HepG2 (cell line): ENCODE measurements around the gene JAK1. TPM values are rescaled to one million over a fixed set of nuclear protein-coding genes. Genes with fewer than 3 reads are reported as not detected.

Experiments used
- EP300 ChIP-seq, 3 experiments: sonication (generic) in 1 of 3; formaldehyde crosslinking in 1 of 3; IDR thresholded peaks; 2 replicates each; pipeline versions ENCODE4 v1.5.1 to v1.6.1; 2011 to 2020; ENCODE audit warnings: low read depth in 2 of 3, low read length in 2 of 3, borderline replicate concordance in 1 of 3, improper control_type of control experiment in 1 of 3, mild to moderate bottlenecking in 1 of 3, missing genetic modification reagents in 1 of 3, moderate library complexity in 1 of 3
- FOXM1 ChIP-seq: sonication (generic); formaldehyde crosslinking; IDR thresholded peaks from 2 replicates; pipeline ENCODE4 v1.5.0; 2020; ENCODE audit warnings: missing genetic modification reagents
- HES4 ChIP-seq: sonication (generic); formaldehyde crosslinking; IDR thresholded peaks from 2 replicates; pipeline ENCODE4 v1.9.0; 2021; ENCODE audit warnings: mild to moderate bottlenecking, missing genetic modification reagents, borderline replicate concordance
- NFE2L2 ChIP-seq: fragments of 150-350 bp; IDR thresholded peaks from 2 replicates; pipeline ENCODE4 v1.6.1; 2014; ENCODE audit warnings: low read length
- RFXANK ChIP-seq: IDR thresholded peaks from 2 replicates; pipeline ENCODE4 v1.6.1; 2016
- SOX6 ChIP-seq, 2 experiments: fragments of 450-650 bp in 1 of 2; sonication (generic) in 1 of 2; formaldehyde crosslinking in 1 of 2; IDR thresholded peaks; 2 replicates each; pipeline versions ENCODE4 v1.4.0 to v1.6.1; 2017 to 2020; ENCODE audit warnings: antibody characterized with exemption in 1 of 2, mild to moderate bottlenecking in 1 of 2, missing genetic modification reagents in 1 of 2
- SP5 ChIP-seq: IDR thresholded peaks from 2 replicates; pipeline ENCODE4 v1.6.1; 2016; ENCODE audit warnings: low read depth, borderline replicate concordance
- TBX2 ChIP-seq: sonication (generic); formaldehyde crosslinking; IDR thresholded peaks from 2 replicates; pipeline ENCODE4 v1.5.0; 2020; ENCODE audit warnings: missing genetic modification reagents, mild to moderate bottlenecking, borderline replicate concordance
- polyA plus RNA-seq, 8 experiments: library from polyadenylated mRNA; depleted of rRNA in 3 of 8; stranded (reverse) in 7 of 8; unstranded in 1 of 8; fragments of >200 nt; fragmentation: Illumina TruSeq in 4 of 8; extraction: Trizol in 4 of 8; gene quantifications; 2 replicates each; pipeline versions ENCODE4 v1.2.1 to v1.2.3, GENCODE V29; 2011 to 2016; ENCODE audit warnings: low read depth in 4 of 8, missing spikeins in 1 of 8, mixed read lengths in 1 of 8; ENCODE audit not compliant: insufficient read depth in 1 of 8
- total RNA-seq, 5 experiments: library from RNA; depleted of rRNA; stranded (reverse); fragments of >200 nt; fragmentation: Illumina TruSeq; extraction: Trizol; gene quantifications; 2 replicates each; pipeline ENCODE4 v1.2.3, GENCODE V29; 2016; ENCODE audit warnings: low read depth in 1 of 5
- TF ChIP-seq, protein P1 (sequence below): sonication (generic); formaldehyde crosslinking; conservative IDR thresholded peaks from 2 replicates; pipeline ENCODE4 v1.4.0; 2020; ENCODE audit warnings: mild to moderate bottlenecking, missing genetic modification reagents, moderate library complexity
- TF ChIP-seq, protein P2 (sequence below): sonication (generic); formaldehyde crosslinking; IDR thresholded peaks from 2 replicates; pipeline ENCODE4 v1.4.0; 2020; ENCODE audit warnings: missing genetic modification reagents

The JAK1 gene
- total and polyA plus RNA-seq, 2 of the 13 experiments (the other 11 are each of a cell fraction or from before 2014, with no cell fraction given), result 23.9 to 42.4 TPM

- TF ChIP-seq, protein P1, sequence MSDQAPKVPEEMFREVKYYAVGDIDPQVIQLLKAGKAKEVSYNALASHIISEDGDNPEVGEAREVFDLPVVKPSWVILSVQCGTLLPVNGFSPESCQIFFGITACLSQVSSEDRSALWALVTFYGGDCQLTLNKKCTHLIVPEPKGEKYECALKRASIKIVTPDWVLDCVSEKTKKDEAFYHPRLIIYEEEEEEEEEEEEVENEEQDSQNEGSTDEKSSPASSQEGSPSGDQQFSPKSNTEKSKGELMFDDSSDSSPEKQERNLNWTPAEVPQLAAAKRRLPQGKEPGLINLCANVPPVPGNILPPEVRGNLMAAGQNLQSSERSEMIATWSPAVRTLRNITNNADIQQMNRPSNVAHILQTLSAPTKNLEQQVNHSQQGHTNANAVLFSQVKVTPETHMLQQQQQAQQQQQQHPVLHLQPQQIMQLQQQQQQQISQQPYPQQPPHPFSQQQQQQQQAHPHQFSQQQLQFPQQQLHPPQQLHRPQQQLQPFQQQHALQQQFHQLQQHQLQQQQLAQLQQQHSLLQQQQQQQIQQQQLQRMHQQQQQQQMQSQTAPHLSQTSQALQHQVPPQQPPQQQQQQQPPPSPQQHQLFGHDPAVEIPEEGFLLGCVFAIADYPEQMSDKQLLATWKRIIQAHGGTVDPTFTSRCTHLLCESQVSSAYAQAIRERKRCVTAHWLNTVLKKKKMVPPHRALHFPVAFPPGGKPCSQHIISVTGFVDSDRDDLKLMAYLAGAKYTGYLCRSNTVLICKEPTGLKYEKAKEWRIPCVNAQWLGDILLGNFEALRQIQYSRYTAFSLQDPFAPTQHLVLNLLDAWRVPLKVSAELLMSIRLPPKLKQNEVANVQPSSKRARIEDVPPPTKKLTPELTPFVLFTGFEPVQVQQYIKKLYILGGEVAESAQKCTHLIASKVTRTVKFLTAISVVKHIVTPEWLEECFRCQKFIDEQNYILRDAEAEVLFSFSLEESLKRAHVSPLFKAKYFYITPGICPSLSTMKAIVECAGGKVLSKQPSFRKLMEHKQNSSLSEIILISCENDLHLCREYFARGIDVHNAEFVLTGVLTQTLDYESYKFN (CRISPR knock-in tag), result no peak
- TF ChIP-seq HES4 (CRISPR knock-in tag), result no peak
- TF ChIP-seq SOX6 (IDR thresholded peaks at IDR 0.05), result no peak
- 0 out of 2 replicates have a peak, but pooled peaks have one; percentile 33 for TF ChIP-seq SOX6 (CRISPR knock-in tag; IDR thresholded peaks at IDR 0.05)
- TF ChIP-seq EP300 (IDR thresholded peaks at IDR 0.05; ENCODE audit: low read depth in 2 of 2, low read length in 2 of 2), result 0 out of 4 replicates have a peak, but pooled peaks of 1 of the 2 experiments have one; percentile 5
- no peak for TF ChIP-seq EP300 (CRISPR knock-in tag; IDR thresholded peaks at IDR 0.05; ENCODE audit: borderline replicate concordance)
- no peak for TF ChIP-seq FOXM1 (CRISPR knock-in tag)
- TF ChIP-seq TBX2, result peak; percentile 21; the same call in 1 of the 2 replicates
- 0 out of 2 replicates have a peak, but pooled peaks have one; percentile 3 for TF ChIP-seq NFE2L2
- TF ChIP-seq SP5 (CRISPR knock-in tag), result peak; percentile 55; the same call in 1 of the 2 replicates
- TF ChIP-seq RFXANK (CRISPR knock-in tag), result no peak
- TF ChIP-seq, protein P2, sequence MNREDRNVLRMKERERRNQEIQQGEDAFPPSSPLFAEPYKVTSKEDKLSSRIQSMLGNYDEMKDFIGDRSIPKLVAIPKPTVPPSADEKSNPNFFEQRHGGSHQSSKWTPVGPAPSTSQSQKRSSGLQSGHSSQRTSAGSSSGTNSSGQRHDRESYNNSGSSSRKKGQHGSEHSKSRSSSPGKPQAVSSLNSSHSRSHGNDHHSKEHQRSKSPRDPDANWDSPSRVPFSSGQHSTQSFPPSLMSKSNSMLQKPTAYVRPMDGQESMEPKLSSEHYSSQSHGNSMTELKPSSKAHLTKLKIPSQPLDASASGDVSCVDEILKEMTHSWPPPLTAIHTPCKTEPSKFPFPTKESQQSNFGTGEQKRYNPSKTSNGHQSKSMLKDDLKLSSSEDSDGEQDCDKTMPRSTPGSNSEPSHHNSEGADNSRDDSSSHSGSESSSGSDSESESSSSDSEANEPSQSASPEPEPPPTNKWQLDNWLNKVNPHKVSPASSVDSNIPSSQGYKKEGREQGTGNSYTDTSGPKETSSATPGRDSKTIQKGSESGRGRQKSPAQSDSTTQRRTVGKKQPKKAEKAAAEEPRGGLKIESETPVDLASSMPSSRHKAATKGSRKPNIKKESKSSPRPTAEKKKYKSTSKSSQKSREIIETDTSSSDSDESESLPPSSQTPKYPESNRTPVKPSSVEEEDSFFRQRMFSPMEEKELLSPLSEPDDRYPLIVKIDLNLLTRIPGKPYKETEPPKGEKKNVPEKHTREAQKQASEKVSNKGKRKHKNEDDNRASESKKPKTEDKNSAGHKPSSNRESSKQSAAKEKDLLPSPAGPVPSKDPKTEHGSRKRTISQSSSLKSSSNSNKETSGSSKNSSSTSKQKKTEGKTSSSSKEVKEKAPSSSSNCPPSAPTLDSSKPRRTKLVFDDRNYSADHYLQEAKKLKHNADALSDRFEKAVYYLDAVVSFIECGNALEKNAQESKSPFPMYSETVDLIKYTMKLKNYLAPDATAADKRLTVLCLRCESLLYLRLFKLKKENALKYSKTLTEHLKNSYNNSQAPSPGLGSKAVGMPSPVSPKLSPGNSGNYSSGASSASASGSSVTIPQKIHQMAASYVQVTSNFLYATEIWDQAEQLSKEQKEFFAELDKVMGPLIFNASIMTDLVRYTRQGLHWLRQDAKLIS, result no peak
Observed at GRCh38 chr1:64981601-64982533, 15.5 kb upstream of the JAK1 start (continued).
